ENCODE data around the gene SH3RF1. TPM values are rescaled to one million over a fixed set of nuclear protein-coding genes. Genes with fewer than 3 reads are reported as not detected.
"Not testable (repeated sequence)": the region's sequence is repeated elsewhere in the genome, so short reads cannot be mapped to it uniquely, and the experiment has no call there.

Gene SH3RF1
- total and polyA plus RNA-seq, 4 donors = 5.3 to 33.1 (median 16.3) TPM

DNA sequence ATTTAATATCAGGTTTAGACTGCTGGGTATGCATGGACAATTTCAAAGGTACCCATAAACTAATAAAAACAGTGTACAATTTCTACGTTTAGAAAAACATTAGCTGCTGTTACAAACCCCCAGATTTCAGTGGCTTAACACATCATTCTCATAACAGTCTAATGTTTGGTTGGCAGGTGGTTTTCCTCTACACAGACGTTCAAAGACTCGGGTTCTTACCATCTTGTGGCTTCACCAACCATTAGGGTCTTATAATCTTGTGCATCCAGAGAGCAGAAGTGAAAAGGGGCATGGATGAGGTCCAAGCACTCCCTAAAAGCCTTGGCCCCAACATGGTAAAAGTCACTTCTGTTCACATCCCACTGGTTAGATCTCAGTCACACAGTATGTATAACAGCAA, 71.6 kb downstream of the SH3RF1 start:
- no peak overlapping the region for H3K9ac ChIP-seq (ENCODE audit: insufficient read depth in 1 of 2, low read length in 2 of 2)
- H3K27ac ChIP-seq (ENCODE audit: low read depth in 1 of 2, low read length in 1 of 2) = peak overlapping the region in 1 of 2 donors; percentile 17
- H3K4me3 ChIP-seq = no peak overlapping the region
- peaks cover 0 to 2% (median 0%) of the 10 kb centered on the region in 4 donors for H3K36me3 ChIP-seq (ENCODE audit: control insufficient read depth in 4 of 4, insufficient read depth in 4 of 4, low read length in 4 of 4)
- no peaks in the 10 kb centered on the region for H3K27me3 ChIP-seq (ENCODE audit: control insufficient read depth in 3 of 3, insufficient read depth in 3 of 3, low read length in 2 of 3)
- WGBS, 2 donors = 61 to 77% methylated on average over 3 of the region's 3 CpGs
- H3K9me3 ChIP-seq (ENCODE audit: control insufficient read depth in 4 of 4, insufficient read depth in 3 of 4, low read length in 3 of 4) = peaks cover 0 to 2% (median 0%) of the 10 kb centered on the region in 4 donors
- DNase-seq (no peak), ATAC-seq (ENCODE audit: insufficient read depth, low FRiP score) (no peak)
- TF ChIP-seq, protein P1, sequence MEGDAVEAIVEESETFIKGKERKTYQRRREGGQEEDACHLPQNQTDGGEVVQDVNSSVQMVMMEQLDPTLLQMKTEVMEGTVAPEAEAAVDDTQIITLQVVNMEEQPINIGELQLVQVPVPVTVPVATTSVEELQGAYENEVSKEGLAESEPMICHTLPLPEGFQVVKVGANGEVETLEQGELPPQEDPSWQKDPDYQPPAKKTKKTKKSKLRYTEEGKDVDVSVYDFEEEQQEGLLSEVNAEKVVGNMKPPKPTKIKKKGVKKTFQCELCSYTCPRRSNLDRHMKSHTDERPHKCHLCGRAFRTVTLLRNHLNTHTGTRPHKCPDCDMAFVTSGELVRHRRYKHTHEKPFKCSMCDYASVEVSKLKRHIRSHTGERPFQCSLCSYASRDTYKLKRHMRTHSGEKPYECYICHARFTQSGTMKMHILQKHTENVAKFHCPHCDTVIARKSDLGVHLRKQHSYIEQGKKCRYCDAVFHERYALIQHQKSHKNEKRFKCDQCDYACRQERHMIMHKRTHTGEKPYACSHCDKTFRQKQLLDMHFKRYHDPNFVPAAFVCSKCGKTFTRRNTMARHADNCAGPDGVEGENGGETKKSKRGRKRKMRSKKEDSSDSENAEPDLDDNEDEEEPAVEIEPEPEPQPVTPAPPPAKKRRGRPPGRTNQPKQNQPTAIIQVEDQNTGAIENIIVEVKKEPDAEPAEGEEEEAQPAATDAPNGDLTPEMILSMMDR (IDR thresholded peaks at IDR 0.05; ENCODE audit: control extremely low read depth, extremely low read depth) = no peak
- H3K4me1 ChIP-seq (ENCODE audit: control insufficient read depth in 5 of 5, insufficient read depth in 5 of 5, low read length in 5 of 5) = peaks cover 0 to 17% (median 10%) of the 10 kb centered on the region in 5 donors

DNA sequence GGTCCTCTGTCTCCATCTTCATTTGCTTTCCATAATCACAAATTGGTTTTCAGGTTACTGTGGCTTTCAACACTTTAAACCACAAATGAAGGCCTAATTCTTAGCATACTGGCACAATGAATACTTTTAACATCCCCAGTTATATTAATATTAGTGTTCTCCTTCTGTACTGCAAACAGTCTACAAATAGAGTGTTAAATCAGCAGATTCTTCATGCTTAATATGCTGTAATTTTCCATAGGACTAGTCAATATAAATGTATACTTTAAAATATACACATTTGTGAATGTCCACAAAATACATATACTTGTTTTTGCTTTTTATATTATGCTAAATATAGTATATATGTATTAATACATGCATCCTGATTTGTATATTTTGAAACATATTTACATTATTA, 72.6 kb downstream of the SH3RF1 start:
- ATAC-seq (ENCODE audit: insufficient read depth, low FRiP score) = no peak
- no peak overlapping the region for H3K27ac ChIP-seq (ENCODE audit: low read depth in 1 of 2, low read length in 1 of 2)
- TF ChIP-seq, protein P1 (IDR thresholded peaks at IDR 0.05; ENCODE audit: control extremely low read depth, extremely low read depth) = no peak

DNA sequence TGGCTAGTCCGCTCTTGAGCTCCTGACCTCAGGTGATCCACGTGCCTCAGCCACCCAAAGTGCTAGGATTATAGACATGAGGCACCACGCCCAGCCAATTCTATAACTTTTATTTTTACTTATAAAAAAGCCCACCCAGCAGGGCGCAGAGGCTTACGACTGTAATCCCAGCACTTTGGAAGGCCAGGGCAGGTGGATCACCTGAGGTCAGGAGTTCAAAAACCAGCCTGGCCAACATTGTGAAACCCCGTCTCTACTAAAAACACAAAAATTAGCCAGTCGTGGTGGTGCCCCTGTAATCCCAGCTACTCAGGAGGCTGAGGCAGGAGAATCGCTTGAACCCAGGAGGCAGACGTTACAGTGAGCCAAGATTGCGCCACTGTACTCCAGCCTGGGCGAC, 73.5 kb downstream of the SH3RF1 start:
- not testable (repeated sequence) for H3K9me3 ChIP-seq (ENCODE audit: control insufficient read depth in 4 of 4, insufficient read depth in 3 of 4, low read length in 3 of 4); DNase-seq; H3K27ac ChIP-seq (ENCODE audit: low read depth in 1 of 2, low read length in 1 of 2); H3K9ac ChIP-seq (ENCODE audit: insufficient read depth in 1 of 2, low read length in 2 of 2); H3K27me3 ChIP-seq (ENCODE audit: control insufficient read depth in 3 of 3, insufficient read depth in 3 of 3, low read length in 2 of 3); ATAC-seq (ENCODE audit: insufficient read depth, low FRiP score); H3K4me3 ChIP-seq; H3K36me3 ChIP-seq (ENCODE audit: control insufficient read depth in 4 of 4, insufficient read depth in 4 of 4, low read length in 4 of 4)
- H3K4me1 ChIP-seq (ENCODE audit: control insufficient read depth in 5 of 5, insufficient read depth in 5 of 5, low read length in 5 of 5) = peaks cover 0 to 13% (median 8%) of the 10 kb centered on the region in 5 donors
- WGBS, 2 donors = 93 to 96% methylated on average over 11 of the region's 11 CpGs

More for the DNA sequence above, 72.6 kb downstream of the SH3RF1 start:
- Histone ChIP-seq H3K27me3 (ENCODE audit: control insufficient read depth in 3 of 3, insufficient read depth in 3 of 3, low read length in 2 of 3) (no peaks in the 10 kb centered on the region), H3K9ac (ENCODE audit: insufficient read depth in 1 of 2, low read length in 2 of 2) (no peak overlapping the region), H3K9me3 (ENCODE audit: control insufficient read depth in 4 of 4, insufficient read depth in 3 of 4, low read length in 3 of 4) (peaks cover 0 to 2% (median 0%) of the 10 kb centered on the region in 4 donors), H3K4me1 (ENCODE audit: control insufficient read depth in 5 of 5, insufficient read depth in 5 of 5, low read length in 5 of 5) (peaks cover 0 to 13% (median 9%) of the 10 kb centered on the region in 5 donors), H3K36me3 (ENCODE audit: control insufficient read depth in 4 of 4, insufficient read depth in 4 of 4, low read length in 4 of 4) (peaks cover 0 to 3% (median 0%) of the 10 kb centered on the region in 4 donors), H3K4me3 (no peak overlapping the region)
- no peak for DNase-seq

DNA sequence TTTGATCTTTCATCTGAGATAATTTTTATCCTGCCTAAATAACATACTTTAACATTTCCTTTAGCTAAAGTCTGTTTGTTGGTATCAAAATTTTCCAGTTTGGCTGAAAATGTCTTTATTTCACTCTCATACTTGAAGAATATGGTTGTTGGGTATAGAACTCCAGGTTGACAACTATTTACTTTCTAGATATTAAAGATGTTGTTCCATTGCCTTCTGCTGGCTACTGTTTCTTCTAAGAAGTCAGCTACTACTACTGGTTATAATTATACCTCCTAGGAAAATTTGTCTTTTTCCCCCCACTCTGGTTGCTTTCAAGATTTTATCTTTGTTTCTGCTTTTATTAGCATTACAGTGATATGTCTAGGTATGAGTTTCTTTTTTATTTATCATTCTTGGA, 75.7 kb downstream of the SH3RF1 start:
- ATAC-seq (ENCODE audit: insufficient read depth, low FRiP score) (no peak), DNase-seq (no peak)

DNA sequence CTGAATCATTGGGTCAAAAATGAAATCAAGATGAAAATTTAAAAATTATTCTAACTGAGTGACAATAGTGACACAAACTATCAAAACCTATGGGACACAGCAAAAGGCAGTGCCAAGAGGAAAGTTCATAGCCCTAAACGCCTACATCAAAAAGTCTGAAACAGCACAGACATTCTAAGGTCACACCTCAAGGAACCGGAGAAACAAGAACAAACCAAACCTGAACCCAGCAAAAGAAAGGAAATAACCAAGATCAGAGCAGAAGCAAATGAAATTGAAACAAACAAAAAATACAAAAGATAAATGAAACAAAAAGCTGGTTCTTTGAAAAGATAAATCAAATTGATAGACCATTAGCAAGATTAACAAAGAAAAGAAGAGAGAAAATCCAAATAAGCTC, 80.8 kb downstream of the SH3RF1 start:
- H3K36me3 ChIP-seq (ENCODE audit: control insufficient read depth in 4 of 4, insufficient read depth in 4 of 4, low read length in 4 of 4); DNase-seq; H3K27ac ChIP-seq (ENCODE audit: low read depth in 1 of 2, low read length in 1 of 2); ATAC-seq (ENCODE audit: insufficient read depth, low FRiP score); H3K4me3 ChIP-seq; H3K4me1 ChIP-seq (ENCODE audit: control insufficient read depth in 5 of 5, insufficient read depth in 5 of 5, low read length in 5 of 5); H3K9me3 ChIP-seq (ENCODE audit: control insufficient read depth in 4 of 4, insufficient read depth in 3 of 4, low read length in 3 of 4); H3K9ac ChIP-seq (ENCODE audit: insufficient read depth in 1 of 2, low read length in 2 of 2); H3K27me3 ChIP-seq (ENCODE audit: control insufficient read depth in 3 of 3, insufficient read depth in 3 of 3, low read length in 2 of 3): not testable (repeated sequence)
- WGBS, 2 donors = 78 to 82% methylated on average over 2 of the region's 2 CpGs

More for the DNA sequence above, 75.7 kb downstream of the SH3RF1 start:
- TF ChIP-seq, protein P1 (IDR thresholded peaks at IDR 0.05; ENCODE audit: control extremely low read depth, extremely low read depth) = no peak
- Histone ChIP-seq H3K36me3 (ENCODE audit: control insufficient read depth in 4 of 4, insufficient read depth in 4 of 4, low read length in 4 of 4) (peaks cover 0 to 3% (median 0%) of the 10 kb centered on the region in 4 donors), H3K27ac (ENCODE audit: low read depth in 1 of 2, low read length in 1 of 2) (no peak overlapping the region), H3K4me1 (ENCODE audit: control insufficient read depth in 5 of 5, insufficient read depth in 5 of 5, low read length in 5 of 5) (no peaks in the 10 kb centered on the region), H3K4me3 (no peak overlapping the region), H3K9me3 (ENCODE audit: control insufficient read depth in 4 of 4, insufficient read depth in 3 of 4, low read length in 3 of 4) (peaks cover 0 to 2% (median 0%) of the 10 kb centered on the region in 4 donors), H3K9ac (ENCODE audit: insufficient read depth in 1 of 2, low read length in 2 of 2) (no peak overlapping the region), H3K27me3 (ENCODE audit: control insufficient read depth in 3 of 3, insufficient read depth in 3 of 3, low read length in 2 of 3) (no peaks in the 10 kb centered on the region)

Data from lung (tissue), 12 donors.